ENCODE measurements around the gene ZFYVE28. TPM values are rescaled to one million over a fixed set of nuclear protein-coding genes. Genes with fewer than 3 reads are reported as not detected.

Gene ZFYVE28
- total and polyA plus RNA-seq, 2 experiments from 2014 or later: 4.6 to 9.6 TPM

DNA sequence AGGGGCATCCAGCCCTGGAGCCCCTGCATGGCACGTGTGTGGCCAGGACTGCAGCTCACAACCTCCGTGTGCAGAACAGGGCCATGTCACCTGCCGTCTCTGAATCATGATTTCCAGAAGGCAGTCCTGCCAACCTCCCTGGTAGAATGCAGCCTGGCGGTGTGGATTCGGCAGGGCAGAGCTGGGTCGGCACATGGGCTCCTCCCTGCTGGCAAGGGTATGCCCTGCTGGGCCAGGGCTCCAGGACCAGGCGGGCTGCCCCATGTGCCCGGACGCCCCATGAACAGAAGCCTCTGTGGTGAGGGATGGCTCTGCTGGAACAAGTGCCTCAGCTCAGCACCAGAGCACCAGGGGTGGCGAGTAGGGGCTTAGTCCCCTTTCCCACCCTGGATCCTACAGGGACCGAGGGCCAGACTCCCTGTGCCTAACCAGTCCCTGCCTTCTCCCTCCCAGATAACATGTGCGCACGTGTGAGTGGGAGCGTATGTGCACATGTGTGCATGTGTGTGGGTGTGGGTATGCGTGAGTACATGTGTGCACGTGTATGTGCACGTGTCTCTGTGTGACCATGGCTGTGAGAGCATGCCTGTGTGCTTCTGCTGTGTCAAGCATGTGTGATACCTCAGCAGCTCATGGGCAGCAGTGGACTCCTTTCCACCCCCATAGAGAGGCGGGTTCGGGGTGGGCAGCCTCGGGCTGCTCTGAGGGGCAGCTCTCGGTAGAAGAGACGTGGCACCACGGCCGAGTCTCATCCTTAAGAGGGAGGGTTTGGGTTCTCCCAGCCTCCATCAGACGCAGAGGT is 146.2 kb downstream of the ZFYVE28 start:
- Histone ChIP-seq H2AFZ (no peak overlapping the region), H3K27ac (no peak overlapping the region), H3K9ac (no peak overlapping the region), H3K4me1 (ENCODE audit: insufficient read depth) (no peaks in the 10 kb centered on the region), H3F3A (ENCODE audit: insufficient read depth) (no peaks in the 10 kb centered on the region), H3K4me2 (ENCODE audit: unreplicated experiment) (no peak overlapping the region), H3K79me2 (ENCODE audit: insufficient read depth) (no peaks in the 10 kb centered on the region), H3K4me3 (no peak overlapping the region), H4K20me1 (ENCODE audit: insufficient read depth) (no peaks in the 10 kb centered on the region), H3K9me2 (ENCODE audit: insufficient read depth) (no peaks in the 10 kb centered on the region), H3K9me3 (ENCODE audit: low read depth) (no peaks in the 10 kb centered on the region), H3K27me3 (replicated peaks; ENCODE audit: insufficient read depth) (no peaks in the 10 kb centered on the region), H3K36me3 (ENCODE audit: low read depth) (no peaks in the 10 kb centered on the region)
- 88 to 90% methylated on average over 23 to 25 of the region's 25 CpGs for WGBS, 2 experiments (ENCODE audit: low coverage in 1 of 2, low lambda C conversion rate in 2 of 2, missing lambda C conversion rate in 2 of 2)
- no peak for TF ChIP-seq EZH2phosphoT487 (IDR thresholded peaks at IDR 0.05; ENCODE audit: insufficient read depth, low read depth)
- TF ChIP-seq EZH2 (IDR thresholded peaks at IDR 0.05; ENCODE audit: insufficient read depth, poor library complexity, severe bottlenecking): no peak
- DNase-seq: no peak
- in situ Hi-C loops (cut with MboI): no loop called here

DNA sequence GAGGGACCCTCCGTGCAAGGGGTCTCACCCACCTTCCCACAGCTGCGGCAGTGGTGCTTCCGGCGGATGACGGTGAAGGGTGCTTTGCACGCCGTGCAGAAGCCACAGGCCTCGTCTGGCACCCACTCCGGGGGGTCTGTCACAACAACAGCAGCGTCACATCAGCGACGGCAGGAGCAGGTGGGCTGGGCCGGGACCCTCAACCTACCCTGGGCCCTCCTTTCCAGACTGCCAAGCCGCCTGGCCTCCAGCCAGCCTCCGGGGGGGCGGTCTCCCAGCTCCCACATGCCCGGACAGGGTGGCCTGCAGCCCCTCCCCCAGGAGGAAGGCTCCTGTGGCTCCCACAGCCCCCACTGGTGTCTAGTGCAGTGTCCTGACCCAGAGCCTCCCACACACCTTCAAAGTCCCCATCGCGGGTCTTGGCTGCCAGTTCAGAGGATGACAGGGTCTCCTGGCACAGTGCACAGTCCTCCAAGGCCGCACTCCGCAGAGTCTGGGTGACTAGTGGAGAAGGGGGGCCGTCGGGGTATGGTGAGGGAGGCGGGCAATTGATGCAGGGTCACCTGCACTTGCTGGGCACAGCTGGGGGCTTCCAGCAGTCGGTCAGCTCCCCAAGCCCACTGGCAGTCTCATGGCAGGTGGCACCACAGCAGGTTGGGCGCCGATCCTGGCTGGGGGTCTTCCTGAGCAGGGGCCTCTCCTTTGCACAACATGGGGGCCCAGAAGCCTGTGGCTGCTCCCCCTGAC is 147.0 kb downstream of the ZFYVE28 start:
- H4K20me1 ChIP-seq (ENCODE audit: insufficient read depth): no peaks in the 10 kb centered on the region
- no peak overlapping the region for H3K4me3 ChIP-seq
- H3F3A ChIP-seq (ENCODE audit: insufficient read depth): peaks cover 4% of the 10 kb centered on the region; the same call in 1 of the 2 replicates
- DNase-seq: no peak
- H3K27me3 ChIP-seq (replicated peaks; ENCODE audit: insufficient read depth): no peaks in the 10 kb centered on the region
- H3K36me3 ChIP-seq (ENCODE audit: low read depth): no peaks in the 10 kb centered on the region
- H3K4me1 ChIP-seq (ENCODE audit: insufficient read depth): 0 out of 2 replicates have a peak, but pooled peaks cover 1% of the 10 kb centered on the region
- no peaks in the 10 kb centered on the region for H3K9me3 ChIP-seq (ENCODE audit: low read depth)
- no peak overlapping the region for H3K27ac ChIP-seq
- in situ Hi-C loops (cut with MboI): no loop called here
- 90% methylated on average over 21 to 26 of the region's 27 CpGs for WGBS, 2 experiments (ENCODE audit: low coverage in 1 of 2, low lambda C conversion rate in 2 of 2, missing lambda C conversion rate in 2 of 2)
- H3K9me2 ChIP-seq (ENCODE audit: insufficient read depth): no peaks in the 10 kb centered on the region
- H3K4me2 ChIP-seq (ENCODE audit: unreplicated experiment): no peak overlapping the region
- H3K9ac ChIP-seq: no peak overlapping the region
- H2AFZ ChIP-seq: no peak overlapping the region
- no peaks in the 10 kb centered on the region for H3K79me2 ChIP-seq (ENCODE audit: insufficient read depth)
- TF ChIP-seq EZH2 (IDR thresholded peaks at IDR 0.05; ENCODE audit: insufficient read depth, poor library complexity, severe bottlenecking) (no peak), EZH2phosphoT487 (IDR thresholded peaks at IDR 0.05; ENCODE audit: insufficient read depth, low read depth) (no peak)

DNA sequence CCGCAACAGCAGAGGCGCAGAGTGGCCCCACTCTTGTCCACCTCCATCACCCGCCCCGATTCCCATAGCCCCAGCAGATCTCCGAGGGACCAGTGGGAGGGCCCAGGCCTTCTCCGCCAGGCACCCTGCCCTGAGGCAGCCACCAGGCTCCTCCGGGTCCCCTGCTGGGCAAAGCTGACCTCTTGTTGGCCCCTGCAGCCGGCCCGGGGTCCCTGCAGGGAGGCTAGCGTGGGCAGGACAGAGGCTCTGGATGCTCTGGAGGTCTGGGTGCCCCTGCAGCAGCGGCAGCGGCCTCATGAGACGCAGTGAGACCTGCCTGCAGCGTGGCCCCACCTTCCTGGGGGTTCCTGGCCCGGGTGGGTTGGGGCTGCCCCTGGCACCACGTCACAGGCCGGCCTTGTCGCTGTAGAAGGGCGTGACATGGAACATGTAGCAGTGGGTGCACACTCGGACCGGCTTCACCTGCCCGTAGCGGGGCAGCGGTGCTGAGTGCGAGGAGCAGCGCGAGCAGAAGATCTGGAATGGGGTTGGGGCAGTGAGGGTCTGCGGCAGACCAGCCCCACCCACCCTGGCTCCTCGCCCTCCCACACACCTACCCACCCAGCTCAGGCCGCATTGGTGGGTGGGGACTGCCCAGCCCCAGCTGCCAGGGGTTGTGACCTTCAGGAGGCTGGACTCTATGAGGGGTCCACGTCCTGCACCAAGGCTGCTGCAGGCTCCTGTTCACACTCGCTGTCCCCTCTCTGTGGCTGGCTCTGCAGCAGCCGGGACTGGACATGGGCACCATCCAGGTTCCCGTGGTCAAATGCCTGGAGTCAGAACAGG is 147.9 kb downstream of the ZFYVE28 start:
- Histone ChIP-seq H3K4me1 (ENCODE audit: insufficient read depth) (0 out of 2 replicates have a peak, but pooled peaks cover 8% of the 10 kb centered on the region), H3K4me2 (ENCODE audit: unreplicated experiment) (no peak overlapping the region), H3K36me3 (ENCODE audit: low read depth) (no peaks in the 10 kb centered on the region), H2AFZ (no peak overlapping the region), H3K27ac (no peak overlapping the region), H3F3A (ENCODE audit: insufficient read depth) (peaks cover 6% of the 10 kb centered on the region; the same call in 1 of the 2 replicates), H4K20me1 (ENCODE audit: insufficient read depth) (no peaks in the 10 kb centered on the region), H3K4me3 (no peak overlapping the region), H3K9ac (no peak overlapping the region), H3K27me3 (replicated peaks; ENCODE audit: insufficient read depth) (no peaks in the 10 kb centered on the region), H3K9me3 (ENCODE audit: low read depth) (no peaks in the 10 kb centered on the region), H3K9me2 (ENCODE audit: insufficient read depth) (no peaks in the 10 kb centered on the region), H3K79me2 (ENCODE audit: insufficient read depth) (no peaks in the 10 kb centered on the region)
- TF ChIP-seq EZH2 (IDR thresholded peaks at IDR 0.05; ENCODE audit: insufficient read depth, poor library complexity, severe bottlenecking): no peak
- TF ChIP-seq EZH2phosphoT487 (IDR thresholded peaks at IDR 0.05; ENCODE audit: insufficient read depth, low read depth): no peak
- WGBS, 2 experiments (ENCODE audit: low coverage in 1 of 2, low lambda C conversion rate in 2 of 2, missing lambda C conversion rate in 2 of 2): 83 to 84% methylated on average over 15 to 34 of the region's 34 CpGs
- in situ Hi-C loops (cut with MboI): no loop called here
- no peak for DNase-seq

DNA sequence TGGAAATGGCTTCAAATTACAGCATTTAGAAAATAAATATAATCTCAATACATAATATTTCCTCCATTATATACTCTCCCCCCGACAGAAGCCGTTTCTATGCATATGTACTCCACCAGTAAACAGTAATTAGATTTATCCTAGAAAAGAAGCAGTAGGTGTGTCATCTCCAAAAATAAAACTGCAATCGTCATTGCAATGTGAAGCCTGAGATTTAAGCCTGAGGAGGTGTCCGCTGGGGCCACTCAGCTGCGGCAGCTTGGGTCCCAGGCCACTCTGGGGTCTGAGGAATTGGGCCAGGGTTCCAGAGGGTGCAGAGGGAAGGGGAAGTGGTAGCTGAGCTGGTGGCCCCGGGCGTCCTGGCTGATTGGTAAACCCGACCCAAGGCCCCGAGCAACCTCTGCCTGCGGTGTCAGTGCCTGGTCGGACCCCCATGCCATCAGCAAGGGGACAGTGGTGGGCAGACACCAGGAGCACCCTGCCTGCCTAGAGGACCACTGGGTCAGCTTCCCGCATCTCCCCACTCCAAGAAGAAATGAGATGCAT is 148.8 kb downstream of the ZFYVE28 start:
- Histone ChIP-seq H3K27ac (no peak overlapping the region), H3K27me3 (replicated peaks; ENCODE audit: insufficient read depth) (no peaks in the 10 kb centered on the region), H3K4me1 (ENCODE audit: insufficient read depth) (0 out of 2 replicates have a peak, but pooled peaks cover 8% of the 10 kb centered on the region), H3K36me3 (ENCODE audit: low read depth) (no peaks in the 10 kb centered on the region), H3K9me2 (ENCODE audit: insufficient read depth) (no peaks in the 10 kb centered on the region), H3K9me3 (ENCODE audit: low read depth) (no peaks in the 10 kb centered on the region), H4K20me1 (ENCODE audit: insufficient read depth) (no peaks in the 10 kb centered on the region), H2AFZ (no peak overlapping the region), H3K79me2 (ENCODE audit: insufficient read depth) (no peaks in the 10 kb centered on the region), H3F3A (ENCODE audit: insufficient read depth) (peaks cover 6% of the 10 kb centered on the region; the same call in 1 of the 2 replicates), H3K4me2 (ENCODE audit: unreplicated experiment) (no peak overlapping the region), H3K4me3 (no peak overlapping the region), H3K9ac (no peak overlapping the region)
- 77 to 82% methylated on average over 10 to 12 of the region's 12 CpGs for WGBS, 2 experiments (ENCODE audit: low coverage in 1 of 2, low lambda C conversion rate in 2 of 2, missing lambda C conversion rate in 2 of 2)
- DNase-seq: no peak
- TF ChIP-seq EZH2 (IDR thresholded peaks at IDR 0.05; ENCODE audit: insufficient read depth, poor library complexity, severe bottlenecking): no peak
- TF ChIP-seq EZH2phosphoT487 (IDR thresholded peaks at IDR 0.05; ENCODE audit: insufficient read depth, low read depth): no peak
- in situ Hi-C loops (cut with MboI): no loop called here
